Measurements from ENCODE around the gene ZNF221. TPM values are rescaled to one million over a fixed set of nuclear protein-coding genes. Genes with fewer than 3 reads are reported as not detected.

ZNF221 gene
- total RNA-seq, 1 donor from 2014 or later = 14.3 TPM

- no peak for TF ChIP-seq CTCF (conservative IDR thresholded peaks at IDR 0.05)
- Mint-ChIP-seq H3K27ac (ENCODE audit: unreplicated experiment) (no peak overlapping the region), H3K27me3 (ENCODE audit: low read depth) (no peaks in the 10 kb centered on the region), H3K4me1 (peaks cover 12% of the 10 kb centered on the region), H3K4me3 (peak overlapping the region; percentile 48), H3K36me3 (ENCODE audit: low read depth) (peaks cover 68% of the 10 kb centered on the region), H3K9me3 (peaks cover 35% of the 10 kb centered on the region)
- no peak for DNase-seq (ENCODE audit: low read depth, low spot score)
These were observed 56.4 kb downstream of the ZNF221 start for GRCh38 chr19:44007473-44007872.

- Mint-ChIP-seq H3K36me3 (ENCODE audit: low read depth) (peaks cover 74% of the 10 kb centered on the region), H3K4me3 (no peak overlapping the region), H3K27ac (ENCODE audit: unreplicated experiment) (no peak overlapping the region), H3K27me3 (ENCODE audit: low read depth) (no peaks in the 10 kb centered on the region), H3K9me3 (peaks cover 47% of the 10 kb centered on the region), H3K4me1 (no peaks in the 10 kb centered on the region)
- TF ChIP-seq CTCF (conservative IDR thresholded peaks at IDR 0.05) = no peak
- DNase-seq (ENCODE audit: low read depth, low spot score) = no peak
These were observed 59.4 kb downstream of the ZNF221 start for GRCh38 chr19:44010468-44010867.

Other genes with a start within 250 kb of the ZNF221 start
- gene IRGC, start 235.2 kb upstream of the ZNF221 start, total RNA-seq = not detected in 2 replicates
- gene SMG9, start 196.3 kb upstream of the ZNF221 start, total RNA-seq = 87.0 and 87.6 TPM in 2 replicates
- 2.2 and 2.8 TPM in 2 replicates for gene KCNN4, start 170.3 kb upstream of the ZNF221 start, total RNA-seq
- gene LYPD5, start 148.8 kb upstream of the ZNF221 start, total RNA-seq = 0.25 TPM in 1 of 2 replicates, not detected in the other
- 13.6 and 14.7 TPM in 2 replicates for gene ZNF283, start 123.9 kb upstream of the ZNF221 start, total RNA-seq
- 3.5 and 3.8 TPM in 2 replicates for gene ZNF404, start 67.3 kb upstream of the ZNF221 start, total RNA-seq
- 21.6 and 22.9 TPM in 2 replicates for gene ZNF45, start 15.9 kb upstream of the ZNF221 start, total RNA-seq
- 8.8 and 11.9 TPM in 2 replicates for gene ZNF155, start 33.0 kb downstream of the ZNF221 start, total RNA-seq
- 6.0 and 6.5 TPM in 2 replicates for gene ZNF230, start 51.7 kb downstream of the ZNF221 start, total RNA-seq
- gene ZNF222, start 74.2 kb downstream of the ZNF221 start, total RNA-seq = 7.6 and 8.1 TPM in 2 replicates
- 5.8 and 7.6 TPM in 2 replicates for gene ZNF223, start 100.8 kb downstream of the ZNF221 start, total RNA-seq
- gene ZNF284, start 120.9 kb downstream of the ZNF221 start, total RNA-seq = 4.5 TPM in 2 replicates
- 19.4 and 23.0 TPM in 2 replicates for gene ZNF224, start 143.1 kb downstream of the ZNF221 start, total RNA-seq
- gene ZNF225, start 162.2 kb downstream of the ZNF221 start, total RNA-seq = 6.9 and 7.8 TPM in 2 replicates
- gene ZNF234, start 190.3 kb downstream of the ZNF221 start, total RNA-seq = 18.2 and 18.6 TPM in 2 replicates
- gene ZNF226, start 213.9 kb downstream of the ZNF221 start, total RNA-seq = 24.4 and 29.8 TPM in 2 replicates

Data from neural crest cell (in vitro differentiated cells).